IMR-90 (cell line): Measurements from ENCODE around the gene MYO3B. TPM values are rescaled to one million over a fixed set of nuclear protein-coding genes. Genes with fewer than 3 reads are reported as not detected.

ENCODE experiments used
- ATAC-seq: fragments of 200-7000 bp; cut with Tn5 transposase; 2 replicates; pipeline ENCODE4 v1.9.1; 2020; ENCODE audit warnings: low read depth, mild to moderate bottlenecking, moderate library complexity
- BruUV-seq: library from RNA; stranded (reverse); fragments of 400-500 nt; replicated peaks from 2 replicates; lab custom pipeline; 2021; lab: Mats Ljungman, UMichigan
- CTCF ChIA-PET: fragments of 300-600 bp; formaldehyde crosslinking; extraction: SDS; loops from one replicate; lab custom pipeline; 2021; ENCODE audit warnings: antibody characterized with exemption; lab: Yijun Ruan, JAX
- POLR2A ChIA-PET: fragments of 300-600 bp; sonication (Branson Sonifier 250); formaldehyde crosslinking; loops from one replicate; lab custom pipeline; 2022; ENCODE audit warnings: antibody characterized with exemption; ENCODE audit not compliant: unreplicated experiment; lab: Charles Lee
- DNase-seq: peaks from one replicate; pipeline ENCODE4 v3.0.0; 2013
- H2AFZ ChIP-seq: replicated peaks from 2 replicates; pipeline ENCODE3; 2013; ENCODE audit warnings: low read length, mild to moderate bottlenecking; ENCODE audit not compliant: poor library complexity
- H2AK5ac ChIP-seq: 2 replicates; pipeline ENCODE4 v1.6.1; 2013; ENCODE audit warnings: low read depth, low read length, inconsistent platforms
- H2AK9ac ChIP-seq: replicated peaks from 2 replicates; pipeline ENCODE3; 2013; ENCODE audit warnings: mild to moderate bottlenecking, low read depth, low read length, moderate library complexity; ENCODE audit not compliant: poor library complexity
- H2BK120ac ChIP-seq: 2 replicates; pipeline ENCODE4 v1.6.1; 2013; ENCODE audit warnings: low read depth, low read length, inconsistent platforms
- H2BK15ac ChIP-seq: 3 replicates; pipeline ENCODE4 v1.6.1; 2013; ENCODE audit warnings: low read depth, low read length, inconsistent platforms
- H2BK20ac ChIP-seq: 2 replicates; pipeline ENCODE4 v1.6.1; 2013; ENCODE audit warnings: low read depth, mild to moderate bottlenecking, inconsistent platforms, low read length, moderate library complexity
- H2BK5ac ChIP-seq: 2 replicates; pipeline ENCODE4 v1.6.1; 2013; ENCODE audit warnings: mild to moderate bottlenecking, low read depth, low read length, inconsistent platforms; ENCODE audit not compliant: poor library complexity, severe bottlenecking
- H3K14ac ChIP-seq: replicated peaks from 2 replicates; pipeline ENCODE4 v1.6.1; 2013; ENCODE audit warnings: low read depth, low read length, inconsistent platforms
- H3K18ac ChIP-seq: 2 replicates; pipeline ENCODE4 v1.6.1; 2013; ENCODE audit warnings: low read depth, low read length, control low read depth
- H3K23ac ChIP-seq: 2 replicates; pipeline ENCODE4 v1.6.1; 2013; ENCODE audit warnings: low read depth, low read length, inconsistent platforms
- H3K27ac ChIP-seq: 2 replicates; pipeline ENCODE4 v1.5.1; 2013; ENCODE audit warnings: mild to moderate bottlenecking, control low read depth, low read length; ENCODE audit not compliant: insufficient read depth
- H3K27me3 ChIP-seq: 2 replicates; pipeline ENCODE4 v1.6.1; 2013; ENCODE audit warnings: low read length; ENCODE audit not compliant: control insufficient read depth, insufficient read depth
- H3K36me3 ChIP-seq: 2 replicates; pipeline ENCODE4 v1.6.1; 2013; ENCODE audit warnings: low read length, mixed read lengths; ENCODE audit not compliant: control insufficient read depth, insufficient read depth
- H3K4ac ChIP-seq: 2 replicates; pipeline ENCODE4 v1.6.1; 2013; ENCODE audit warnings: low read depth, low read length, inconsistent platforms
- H3K4me1 ChIP-seq: 2 replicates; pipeline ENCODE4 v1.6.1; 2013; ENCODE audit warnings: low read length, mixed read lengths; ENCODE audit not compliant: control insufficient read depth, insufficient read depth
- H3K4me2 ChIP-seq: 2 replicates; pipeline ENCODE4 v1.6.1; 2013; ENCODE audit warnings: low read depth, mild to moderate bottlenecking, control low read depth, low read length, moderate library complexity
- H3K4me3 ChIP-seq: 2 replicates; pipeline ENCODE4 v1.5.1; 2013; ENCODE audit warnings: low read depth, mild to moderate bottlenecking, control low read depth, low read length, moderate library complexity; ENCODE audit not compliant: insufficient read depth
- H3K56ac ChIP-seq: 2 replicates; pipeline ENCODE4 v1.6.1; 2013; ENCODE audit warnings: low read length, inconsistent platforms; ENCODE audit not compliant: insufficient read depth; ENCODE audit errors: extremely low read depth
- H3K79me1 ChIP-seq, 2 experiments: 2 replicates each; pipeline ENCODE4 v1.6.1; 2013; ENCODE audit warnings: low read length in 2 of 2, inconsistent platforms in 1 of 2, low read depth in 1 of 2
- H3K9ac ChIP-seq: 2 replicates; pipeline ENCODE4 v1.6.1; 2013; ENCODE audit warnings: low read depth, low read length, control low read depth
- H3K9me1 ChIP-seq: 2 replicates; pipeline ENCODE4 v1.6.1; 2013; ENCODE audit warnings: low read length, inconsistent platforms; ENCODE audit not compliant: insufficient read depth
- H3K9me3 ChIP-seq: 2 replicates; pipeline ENCODE4 v1.6.1; 2013; ENCODE audit warnings: low read length; ENCODE audit not compliant: control insufficient read depth, insufficient read depth
- H4K20me1 ChIP-seq: 2 replicates; pipeline ENCODE4 v1.6.1; 2013; ENCODE audit warnings: low read length, inconsistent platforms; ENCODE audit not compliant: insufficient read depth
- H4K5ac ChIP-seq: 2 replicates; pipeline ENCODE4 v1.6.1; 2013; ENCODE audit warnings: mild to moderate bottlenecking, low read depth, low read length, control low read depth
- H4K8ac ChIP-seq, 2 experiments: 2 replicates each; pipeline ENCODE4 v1.6.1; 2013; ENCODE audit warnings: low read depth in 2 of 2, low read length in 2 of 2, control low read depth in 1 of 2, inconsistent platforms in 1 of 2
- H4K91ac ChIP-seq: 2 replicates; pipeline ENCODE4 v1.6.1; 2013; ENCODE audit warnings: low read depth, low read length, inconsistent platforms; ENCODE audit not compliant: insufficient read depth
- MAFK ChIP-seq: IDR thresholded peaks from 2 replicates; pipeline ENCODE4 v1.6.1; 2012; ENCODE audit warnings: low read depth, low read length, improper control_type of control experiment
- MAZ ChIP-seq: IDR thresholded peaks from 2 replicates; pipeline ENCODE4 v1.6.1; 2012; ENCODE audit warnings: low read depth, mild to moderate bottlenecking, low read length, improper control_type of control experiment, moderate library complexity, borderline replicate concordance
- MXI1 ChIP-seq: IDR thresholded peaks from 2 replicates; pipeline ENCODE4 v1.6.1; 2012; ENCODE audit warnings: low read depth, mild to moderate bottlenecking, low read length, moderate library complexity, borderline replicate concordance
- NFE2L2 ChIP-seq: fragments of 150-350 bp; IDR thresholded peaks from 2 replicates; pipeline ENCODE4 v1.6.1; 2016; ENCODE audit warnings: low read depth, mild to moderate bottlenecking, low read length
- POLR2A ChIP-seq: IDR thresholded peaks from 2 replicates; pipeline ENCODE4 v1.6.1; 2012; ENCODE audit warnings: mild to moderate bottlenecking, low read depth, low read length
- RAD21 ChIP-seq: IDR thresholded peaks from 2 replicates; pipeline ENCODE4 v1.6.1; 2012; ENCODE audit warnings: low read length, improper control_type of control experiment
- RFX5 ChIP-seq: IDR thresholded peaks from 2 replicates; pipeline ENCODE4 v1.8.0; 2012; ENCODE audit warnings: low read depth, mild to moderate bottlenecking, low read length, moderate library complexity
- SMC3 ChIP-seq: fragments of 150-350 bp; IDR thresholded peaks from 2 replicates; pipeline ENCODE4 v1.6.1; 2016; ENCODE audit warnings: low read depth, mild to moderate bottlenecking, antibody characterized with exemption, low read length, moderate library complexity
- WGBS, 2 experiments: methylation state at CpG; one replicate each; pipeline versions ENCODE4 v1.1.5 to v1.1.7; 2013; ENCODE audit warnings: missing lambda C conversion rate in 2 of 2; ENCODE audit not compliant: insufficient read length in 1 of 2; ENCODE audit errors: extremely low coverage in 2 of 2; 5-methylcytosine and 5-hydroxymethylcytosine counted together
- dilution Hi-C: fragments of 300-500 bp; cut with HindIII; formaldehyde crosslinking; loops from one replicate; pipeline ENCODE4 v1.14.3; 2018; ENCODE audit warnings: low sequenced_read_pairs; ENCODE audit not compliant: unreplicated experiment
- in situ Hi-C: fragments of 300-500 bp; cut with MboI; formaldehyde crosslinking; loops from 3 replicates; pipeline ENCODE4 v1.14.3; 2019; ENCODE audit warnings: low sequenced_read_pairs, inconsistent platforms, mixed read lengths
- intact Hi-C: fragments of 100-400 bp; cut with micrococcal nuclease; formaldehyde crosslinking; loops from 2 replicates; pipeline ENCODE4 v1.10.0; 2022
- polyA plus RNA-seq, 3 experiments: library from polyadenylated mRNA; depleted of rRNA; stranded (reverse); fragments of >200 nt; gene quantifications; 2 replicates each; pipeline ENCODE4 v1.2.3, GENCODE V29; 2012; ENCODE audit warnings: low replicate concordance in 1 of 3
- total RNA-seq: library from RNA; depleted of rRNA; stranded (reverse); fragments of >200 nt; gene quantifications from 2 replicates; pipeline ENCODE4 v1.2.3, GENCODE V29; 2012
- TF ChIP-seq, protein P1 (sequence below): fragments of 150-350 bp; IDR thresholded peaks from 2 replicates; pipeline ENCODE4 v1.6.1; 2017; ENCODE audit warnings: mild to moderate bottlenecking, antibody characterized with exemption, low read length, low read depth
- TF ChIP-seq, protein P2 (sequence below): fragments of 150-350 bp; IDR thresholded peaks from 2 replicates; pipeline ENCODE4 v1.6.1; 2016; ENCODE audit warnings: low read depth, mild to moderate bottlenecking, low read length, moderate library complexity, borderline replicate concordance

Gene MYO3B
- total and polyA plus RNA-seq, 2 of the 4 experiments (the other 2 are of a cell fraction), result 0.02 TPM; not detected in 1

DNA sequence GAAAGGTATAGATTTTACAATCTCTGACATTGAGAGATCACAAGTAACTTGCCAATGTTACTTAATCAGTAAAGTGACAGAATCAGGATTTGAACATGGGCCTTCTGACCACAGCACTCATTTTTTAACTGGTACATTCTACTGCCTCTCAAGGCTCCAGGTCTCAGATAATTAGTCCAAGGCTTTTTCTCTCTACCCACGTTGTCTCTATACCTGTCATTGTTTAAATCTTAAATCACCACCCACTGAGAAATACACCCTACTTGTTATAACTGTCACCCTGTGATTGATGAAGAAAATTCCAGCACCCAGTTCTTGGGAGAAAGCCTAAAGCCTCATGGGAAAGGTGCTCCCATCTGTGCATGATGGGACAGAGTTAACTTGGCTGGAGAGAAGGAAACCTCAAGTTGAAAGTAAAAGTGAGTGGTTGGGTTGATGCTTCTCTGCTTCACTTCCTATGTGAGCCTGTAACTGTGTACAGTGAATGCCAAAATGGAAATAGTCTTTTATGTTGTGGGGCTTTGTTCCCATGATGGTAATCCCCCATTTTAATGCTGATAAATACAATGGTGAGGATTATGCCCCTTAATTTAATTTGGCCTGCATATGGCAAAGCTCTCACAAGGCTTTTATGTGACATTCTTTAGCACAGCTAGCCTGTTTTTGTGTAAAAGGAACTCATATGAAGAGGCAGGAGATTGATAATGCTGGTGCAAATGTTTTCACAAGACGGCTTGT lies 347.1 kb downstream of the MYO3B start:
- Histone ChIP-seq H2BK20ac (no peak overlapping the region), H3K27me3 (peaks cover 2% of the 10 kb centered on the region; the same call in 1 of the 2 replicates), H3K4me1 (peaks cover 2% of the 10 kb centered on the region; the same call in 1 of the 2 replicates), H3K23ac (no peak overlapping the region), H2AK9ac (no peak overlapping the region), H3K56ac (no peak overlapping the region), H3K18ac (no peak overlapping the region), H3K9me1 (no peaks in the 10 kb centered on the region), H4K91ac (no peak overlapping the region), H2AK5ac (no peak overlapping the region), H2AFZ (no peak overlapping the region), H2BK120ac (no peak overlapping the region), H3K9me3 (no peaks in the 10 kb centered on the region), H4K8ac (no peak overlapping the region), H3K4ac (no peak overlapping the region), H3K79me1 (no peaks in the 10 kb centered on the region), H4K5ac (no peak overlapping the region), H4K20me1 (no peaks in the 10 kb centered on the region), H2BK5ac (no peak overlapping the region), H3K27ac (no peak overlapping the region), H3K4me2 (0 out of 2 replicates have a peak overlapping the region, but pooled peaks have one; percentile 31), H3K9ac (no peak overlapping the region), H3K36me3 (no peaks in the 10 kb centered on the region), H2BK15ac (no peak overlapping the region), H3K14ac (no peak overlapping the region), H3K4me3 (no peak overlapping the region)
- in situ Hi-C loops (no loop called here), dilution Hi-C loops (no loop called here), intact Hi-C loops (no loop called here)
- DNase-seq, result peak; percentile 1
- no TSS peak for BruUV-seq
- peak; percentile 25 for ATAC-seq
- POLR2A ChIA-PET, result no interaction called here
- CTCF ChIA-PET, result interaction anchor here (0.7 kb wide), 1 partner anchor 52 kb away, joined by 3 read pairs; no protein-coding TSS in a partner anchor
- WGBS, 2 experiments, result 17% methylated on average over 1 of the region's 2 CpGs; no CpG with 5 or more reads in 1 of the 2 experiments
- TF ChIP-seq MXI1 (no peak), RFX5 (no peak), POLR2A (no peak), RAD21 (no peak), SMC3 (no peak), NFE2L2 (no peak), MAZ (no peak), MAFK (no peak)
- TF ChIP-seq, protein P1, sequence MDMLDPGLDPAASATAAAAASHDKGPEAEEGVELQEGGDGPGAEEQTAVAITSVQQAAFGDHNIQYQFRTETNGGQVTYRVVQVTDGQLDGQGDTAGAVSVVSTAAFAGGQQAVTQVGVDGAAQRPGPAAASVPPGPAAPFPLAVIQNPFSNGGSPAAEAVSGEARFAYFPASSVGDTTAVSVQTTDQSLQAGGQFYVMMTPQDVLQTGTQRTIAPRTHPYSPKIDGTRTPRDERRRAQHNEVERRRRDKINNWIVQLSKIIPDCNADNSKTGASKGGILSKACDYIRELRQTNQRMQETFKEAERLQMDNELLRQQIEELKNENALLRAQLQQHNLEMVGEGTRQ, result no peak
- TF ChIP-seq, protein P2, sequence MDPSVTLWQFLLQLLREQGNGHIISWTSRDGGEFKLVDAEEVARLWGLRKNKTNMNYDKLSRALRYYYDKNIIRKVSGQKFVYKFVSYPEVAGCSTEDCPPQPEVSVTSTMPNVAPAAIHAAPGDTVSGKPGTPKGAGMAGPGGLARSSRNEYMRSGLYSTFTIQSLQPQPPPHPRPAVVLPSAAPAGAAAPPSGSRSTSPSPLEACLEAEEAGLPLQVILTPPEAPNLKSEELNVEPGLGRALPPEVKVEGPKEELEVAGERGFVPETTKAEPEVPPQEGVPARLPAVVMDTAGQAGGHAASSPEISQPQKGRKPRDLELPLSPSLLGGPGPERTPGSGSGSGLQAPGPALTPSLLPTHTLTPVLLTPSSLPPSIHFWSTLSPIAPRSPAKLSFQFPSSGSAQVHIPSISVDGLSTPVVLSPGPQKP, result no peak
